ENCODE results near the gene PRDM16.

The PRDM16 gene

DNA sequence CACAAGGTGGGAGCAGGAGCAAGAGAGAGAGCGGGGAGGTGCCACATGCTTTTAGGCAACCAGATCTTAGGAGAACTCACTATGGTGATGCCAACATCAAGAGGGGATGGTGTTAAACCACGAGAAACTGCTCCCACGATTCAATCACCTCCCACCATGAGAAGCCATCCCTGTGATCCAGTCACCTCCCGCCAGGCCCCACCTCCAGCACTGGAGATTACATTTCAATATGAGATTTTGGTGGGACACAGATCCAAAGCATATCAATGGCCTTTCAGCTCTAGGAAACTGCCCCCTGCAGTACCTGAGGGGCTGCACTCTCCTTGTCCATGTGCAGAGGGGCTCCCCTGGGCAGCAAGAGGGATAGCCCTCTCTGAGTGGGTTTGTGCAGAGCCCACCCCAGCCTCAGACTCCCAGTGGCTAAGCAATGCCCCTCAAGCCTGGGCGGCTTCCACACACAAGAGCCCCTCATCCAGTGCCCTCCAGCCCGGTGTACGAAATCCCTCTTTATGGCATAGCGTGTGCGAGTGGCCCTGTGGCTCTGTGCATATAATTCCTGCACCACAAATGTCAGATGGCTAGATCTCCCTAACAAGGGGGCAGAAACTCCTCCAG is 15.5 kb upstream of the PRDM16 start:
- in situ Hi-C loops (cut with MboI; ENCODE audit: low sequenced_read_pairs, unreplicated experiment) = no loop called here
- TF ChIP-seq, protein P1, sequence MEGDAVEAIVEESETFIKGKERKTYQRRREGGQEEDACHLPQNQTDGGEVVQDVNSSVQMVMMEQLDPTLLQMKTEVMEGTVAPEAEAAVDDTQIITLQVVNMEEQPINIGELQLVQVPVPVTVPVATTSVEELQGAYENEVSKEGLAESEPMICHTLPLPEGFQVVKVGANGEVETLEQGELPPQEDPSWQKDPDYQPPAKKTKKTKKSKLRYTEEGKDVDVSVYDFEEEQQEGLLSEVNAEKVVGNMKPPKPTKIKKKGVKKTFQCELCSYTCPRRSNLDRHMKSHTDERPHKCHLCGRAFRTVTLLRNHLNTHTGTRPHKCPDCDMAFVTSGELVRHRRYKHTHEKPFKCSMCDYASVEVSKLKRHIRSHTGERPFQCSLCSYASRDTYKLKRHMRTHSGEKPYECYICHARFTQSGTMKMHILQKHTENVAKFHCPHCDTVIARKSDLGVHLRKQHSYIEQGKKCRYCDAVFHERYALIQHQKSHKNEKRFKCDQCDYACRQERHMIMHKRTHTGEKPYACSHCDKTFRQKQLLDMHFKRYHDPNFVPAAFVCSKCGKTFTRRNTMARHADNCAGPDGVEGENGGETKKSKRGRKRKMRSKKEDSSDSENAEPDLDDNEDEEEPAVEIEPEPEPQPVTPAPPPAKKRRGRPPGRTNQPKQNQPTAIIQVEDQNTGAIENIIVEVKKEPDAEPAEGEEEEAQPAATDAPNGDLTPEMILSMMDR (IDR thresholded peaks at IDR 0.05; ENCODE audit: borderline replicate concordance, control extremely low read depth, extremely low read depth, insufficient read depth, missing control alignments) = no peak
- no peak for DNase-seq (ENCODE audit: low spot score)

DNA sequence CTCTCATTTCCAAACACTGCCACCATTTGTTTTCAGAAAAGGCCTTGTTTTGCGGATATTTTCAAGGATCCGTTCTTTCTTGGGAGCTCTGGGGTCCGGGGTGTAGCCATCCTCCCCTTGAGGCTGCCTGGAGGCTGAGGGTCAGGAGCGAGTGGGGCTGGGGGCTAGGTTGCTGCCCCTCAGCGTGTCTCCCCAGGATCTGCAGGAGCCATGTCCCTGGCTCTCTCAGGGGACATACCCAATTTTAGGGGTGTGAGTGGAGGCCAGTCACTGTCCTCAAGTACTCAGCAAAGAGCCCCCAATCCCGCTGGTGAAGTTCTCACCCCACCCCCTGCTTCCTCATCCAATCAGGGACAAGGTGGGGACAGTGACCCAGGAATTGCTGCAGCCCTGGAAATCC is 15.0 kb upstream of the PRDM16 start:
- TF ChIP-seq, protein P1 (IDR thresholded peaks at IDR 0.05; ENCODE audit: borderline replicate concordance, control extremely low read depth, extremely low read depth, insufficient read depth, missing control alignments) = no peak
- in situ Hi-C loops (cut with MboI; ENCODE audit: low sequenced_read_pairs, unreplicated experiment) = no loop called here
- no peak for DNase-seq (ENCODE audit: low spot score)

DNA sequence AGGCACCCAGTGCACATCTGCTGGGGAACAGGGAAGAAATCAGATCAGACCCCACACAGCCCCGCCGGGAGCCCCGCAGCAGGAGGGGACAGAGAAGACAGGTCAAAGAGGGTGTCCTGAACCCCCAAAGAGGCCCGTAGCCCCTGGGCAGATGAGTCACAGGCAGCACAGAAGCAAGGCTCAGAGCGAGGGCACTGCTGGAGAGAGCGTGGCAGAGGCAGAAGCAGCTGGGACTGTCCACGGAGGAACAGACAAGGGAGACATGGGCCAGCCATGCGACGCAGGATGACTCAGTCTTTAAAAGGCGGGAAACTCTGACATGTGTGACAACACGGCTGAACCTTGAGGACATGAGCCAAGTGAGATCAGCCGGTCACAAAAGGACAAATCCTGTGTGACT is 14.5 kb upstream of the PRDM16 start:
- TF ChIP-seq, protein P1 (IDR thresholded peaks at IDR 0.05; ENCODE audit: borderline replicate concordance, control extremely low read depth, extremely low read depth, insufficient read depth, missing control alignments) = no peak
- in situ Hi-C loops (cut with MboI; ENCODE audit: low sequenced_read_pairs, unreplicated experiment) = no loop called here
- DNase-seq (ENCODE audit: low spot score) = no peak

DNA sequence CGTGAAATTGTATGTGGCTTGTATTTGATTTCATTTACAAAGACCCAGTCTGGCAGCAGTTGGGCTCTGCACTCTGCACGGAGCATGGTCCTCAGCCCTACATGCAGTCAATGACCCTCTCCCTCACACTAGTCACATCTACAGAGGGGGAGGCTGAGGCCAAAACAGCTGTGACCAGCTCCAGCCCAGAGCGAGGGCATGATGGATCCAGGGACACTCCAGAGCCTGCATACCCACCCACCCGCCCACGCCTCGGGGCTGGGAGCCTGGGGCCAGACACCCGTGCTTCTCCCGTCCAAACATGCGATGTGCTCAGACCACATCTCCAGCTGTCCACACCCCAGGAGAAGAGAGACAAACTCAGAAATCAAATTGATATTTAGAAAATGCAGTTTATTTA is 14.0 kb upstream of the PRDM16 start:
- in situ Hi-C loops (cut with MboI; ENCODE audit: low sequenced_read_pairs, unreplicated experiment) = no loop called here
- no peak for DNase-seq (ENCODE audit: low spot score)
- TF ChIP-seq, protein P1 (IDR thresholded peaks at IDR 0.05; ENCODE audit: borderline replicate concordance, control extremely low read depth, extremely low read depth, insufficient read depth, missing control alignments) = no peak

DNA sequence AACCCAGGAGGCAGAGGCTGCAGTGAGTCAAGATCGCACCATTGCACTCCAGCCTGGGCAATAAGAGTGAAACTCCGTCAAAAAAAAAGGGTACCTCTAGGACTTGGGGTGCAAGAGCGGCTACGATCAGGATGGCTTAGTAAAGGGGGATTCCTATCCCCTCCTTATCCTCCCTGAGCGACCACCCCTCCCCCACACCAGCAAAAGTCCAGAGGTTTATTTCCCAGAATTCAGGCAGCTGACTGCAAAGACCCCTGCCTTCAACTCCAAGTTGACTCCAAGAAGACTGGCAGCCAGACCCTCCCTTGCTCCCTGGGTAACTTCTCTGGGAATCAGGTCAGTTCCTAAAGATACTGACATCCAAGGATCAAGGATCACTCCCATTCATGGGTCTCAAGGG is 12.4 kb upstream of the PRDM16 start:
- TF ChIP-seq, protein P1 (IDR thresholded peaks at IDR 0.05; ENCODE audit: borderline replicate concordance, control extremely low read depth, extremely low read depth, insufficient read depth, missing control alignments) = no peak
- in situ Hi-C loops (cut with MboI; ENCODE audit: low sequenced_read_pairs, unreplicated experiment) = no loop called here
- DNase-seq (ENCODE audit: low spot score) = no peak

DNA sequence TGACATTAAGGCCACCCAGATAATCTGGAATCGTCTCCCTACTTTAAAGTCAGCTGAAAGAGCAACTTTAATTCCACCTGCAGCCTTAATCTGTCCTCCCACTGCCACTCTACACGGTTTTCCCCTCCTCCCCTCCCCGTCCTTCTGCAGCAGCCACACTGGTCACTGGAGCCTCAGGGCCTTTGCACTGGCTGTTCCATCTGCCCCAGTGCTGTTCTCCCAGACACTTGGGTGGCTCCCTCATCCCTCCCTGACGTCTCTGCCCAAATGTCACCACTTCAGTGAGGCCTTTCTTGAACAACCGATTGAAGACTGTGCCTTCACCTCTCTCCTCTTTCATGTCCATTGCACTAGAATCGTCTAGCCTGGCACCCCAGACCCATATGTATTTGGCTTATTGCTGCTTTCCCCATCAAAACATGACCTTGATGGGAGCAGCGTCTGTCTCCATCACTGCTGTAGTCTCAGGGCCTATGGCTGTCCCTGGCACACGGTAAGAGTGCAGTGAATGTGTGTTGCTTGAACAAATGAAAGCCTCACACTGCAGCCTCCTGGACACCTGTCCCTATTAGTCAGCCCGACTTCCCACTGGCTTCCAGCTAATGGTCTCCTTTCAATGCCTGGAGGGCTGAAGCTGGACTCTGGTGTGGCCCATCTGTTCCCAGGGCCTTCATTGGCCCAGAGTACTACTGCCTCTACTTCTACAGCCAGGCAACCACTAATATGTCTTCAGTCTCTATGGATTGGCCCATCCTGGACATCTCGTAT is 10.6 kb upstream of the PRDM16 start:
- TF ChIP-seq, protein P1 (IDR thresholded peaks at IDR 0.05; ENCODE audit: borderline replicate concordance, control extremely low read depth, extremely low read depth, insufficient read depth, missing control alignments) = no peak
- in situ Hi-C loops (cut with MboI; ENCODE audit: low sequenced_read_pairs, unreplicated experiment) = no loop called here
- DNase-seq (ENCODE audit: low spot score) = no peak
